HG03558 (cell line): Measurements from ENCODE around the gene ACSF2.
"Not testable (repeated sequence)": the region's sequence is repeated elsewhere in the genome, so short reads cannot be mapped to it uniquely, and the experiment has no call there.

Experiments used
- ATAC-seq: cut with Tn5 transposase; IDR thresholded peaks from one replicate; pipeline ENCODE4 v1.9.1; 2021; ENCODE audit warnings: moderate number of reproducible peaks; ENCODE audit not compliant: unreplicated experiment; ENCODE audit errors: extremely low read depth

ACSF2 gene

GRCh38 chr17:50460831-50461526 lies 35.0 kb downstream of the ACSF2 start:
- ATAC-seq: no peak

GRCh38 chr17:50461550-50462132 lies 35.6 kb downstream of the ACSF2 start:
- ATAC-seq: no peak

- ATAC-seq: no peak
Measured at GRCh38 chr17:50462446-50462845, 36.4 kb downstream of the ACSF2 start.

GRCh38 chr17:50464121-50464520 lies 38.1 kb downstream of the ACSF2 start:
- no peak for ATAC-seq

- ATAC-seq: no peak
Measured at GRCh38 chr17:50464736-50465135, 38.7 kb downstream of the ACSF2 start.

GRCh38 chr17:50465171-50465570 lies 39.2 kb downstream of the ACSF2 start:
- ATAC-seq: no peak

GRCh38 chr17:50465635-50466034 lies 39.6 kb downstream of the ACSF2 start:
- no peak for ATAC-seq

- ATAC-seq: no peak
Measured at GRCh38 chr17:50466371-50467113, 40.5 kb downstream of the ACSF2 start.

GRCh38 chr17:50467114-50467854 lies 41.3 kb downstream of the ACSF2 start:
- ATAC-seq: no peak

- no peak for ATAC-seq
Measured at GRCh38 chr17:50467855-50468303, 41.9 kb downstream of the ACSF2 start.

- ATAC-seq: no peak
Measured at GRCh38 chr17:50468304-50469207, 42.5 kb downstream of the ACSF2 start, which contains the start of gene CHAD. CHAD (minus strand) TSS chr17:50468880; CDS start chr17:50468813, 67 bp downstream.

- ATAC-seq: no peak
Measured at GRCh38 chr17:50469208-50469605, 43.2 kb downstream of the ACSF2 start.

GRCh38 chr17:50469671-50470305 lies 43.8 kb downstream of the ACSF2 start:
- ATAC-seq: no peak

GRCh38 chr17:50470426-50470825 lies 44.4 kb downstream of the ACSF2 start:
- no peak for ATAC-seq

GRCh38 chr17:50471009-50471905 lies 45.2 kb downstream of the ACSF2 start:
- no peak for ATAC-seq

GRCh38 chr17:50472286-50472685 lies 46.3 kb downstream of the ACSF2 start:
- no peak for ATAC-seq

GRCh38 chr17:50472761-50473161 lies 46.7 kb downstream of the ACSF2 start:
- not testable (repeated sequence) for ATAC-seq

GRCh38 chr17:50473901-50474300 lies 47.9 kb downstream of the ACSF2 start:
- ATAC-seq: no peak
